ENCODE results near the gene IFT172.

The IFT172 gene

GRCh38 chr2:27441226-27441926 is 48.2 kb downstream of the IFT172 start:
- H3K36me3 ChIP-seq, result peaks cover 33% of the 10 kb centered on the region
- H3K4me3 ChIP-seq (ENCODE audit: low read depth, low read length), result no peak overlapping the region
- H3K4me1 ChIP-seq, result no peaks in the 10 kb centered on the region
- no peaks in the 10 kb centered on the region for H3K27me3 ChIP-seq
- no peak for TF ChIP-seq CTCF (IDR thresholded peaks at IDR 0.05; ENCODE audit: low read depth, low read length)
- no peak for DNase-seq
- no peaks in the 10 kb centered on the region for H3K9me3 ChIP-seq

GRCh38 chr2:27435628-27436027 is 53.9 kb downstream of the IFT172 start:
- no peaks in the 10 kb centered on the region for H3K9me3 ChIP-seq
- DNase-seq, result no peak
- no peaks in the 10 kb centered on the region for H3K27me3 ChIP-seq
- TF ChIP-seq CTCF (IDR thresholded peaks at IDR 0.05; ENCODE audit: low read depth, low read length), result no peak
- H3K4me3 ChIP-seq (ENCODE audit: low read depth, low read length), result no peak overlapping the region
- no peaks in the 10 kb centered on the region for H3K4me1 ChIP-seq
- peaks cover 29% of the 10 kb centered on the region for H3K36me3 ChIP-seq

GRCh38 chr2:27431395-27431794 is 58.1 kb downstream of the IFT172 start:
- H3K9me3 ChIP-seq, result no peaks in the 10 kb centered on the region
- no peaks in the 10 kb centered on the region for H3K27me3 ChIP-seq
- no peaks in the 10 kb centered on the region for H3K4me1 ChIP-seq
- H3K4me3 ChIP-seq (ENCODE audit: low read depth, low read length), result no peak overlapping the region
- DNase-seq, result no peak
- peaks cover 15% of the 10 kb centered on the region for H3K36me3 ChIP-seq
- TF ChIP-seq CTCF (IDR thresholded peaks at IDR 0.05; ENCODE audit: low read depth, low read length), result no peak

- Histone ChIP-seq H3K27me3 (no peaks in the 10 kb centered on the region), H3K4me1 (no peaks in the 10 kb centered on the region), H3K36me3 (peaks cover 3% of the 10 kb centered on the region), H3K4me3 (ENCODE audit: low read depth, low read length) (peak overlapping the region; percentile 92), H3K9me3 (no peaks in the 10 kb centered on the region)
- TF ChIP-seq CTCF (IDR thresholded peaks at IDR 0.05; ENCODE audit: low read depth, low read length), result no peak
- DNase-seq, result peak; percentile 91
Observed at GRCh38 chr2:27428978-27429541, 60.5 kb downstream of the IFT172 start.

- Histone ChIP-seq H3K4me1 (no peaks in the 10 kb centered on the region), H3K4me3 (ENCODE audit: low read depth, low read length) (peak within 1 kb of the TSS; percentile 92), H3K36me3 (peaks cover 3% of the 10 kb centered on the region; the same call in 1 of the 2 replicates), H3K9me3 (no peaks in the 10 kb centered on the region), H3K27me3 (no peaks in the 10 kb centered on the region)
- peak; percentile 98 for DNase-seq
- peak; percentile 11; the same call in 1 of the 2 replicates for TF ChIP-seq CTCF (IDR thresholded peaks at IDR 0.05; ENCODE audit: low read depth, low read length)
Observed at GRCh38 chr2:27428213-27428977, 61.1 kb downstream of the IFT172 start, which contains the start of gene NRBP1. Gene NRBP1, plus strand, starts transcription at chr2:27428631. Its CDS starts 4,643 bp downstream, at chr2:27433274.

Measured in BE2C (cell line).